ENCODE data around the gene CREBL2.
"Not testable (repeated sequence)": the region's sequence is repeated elsewhere in the genome, so short reads cannot be mapped to it uniquely, and the experiment has no call there.

CREBL2 gene

DNA sequence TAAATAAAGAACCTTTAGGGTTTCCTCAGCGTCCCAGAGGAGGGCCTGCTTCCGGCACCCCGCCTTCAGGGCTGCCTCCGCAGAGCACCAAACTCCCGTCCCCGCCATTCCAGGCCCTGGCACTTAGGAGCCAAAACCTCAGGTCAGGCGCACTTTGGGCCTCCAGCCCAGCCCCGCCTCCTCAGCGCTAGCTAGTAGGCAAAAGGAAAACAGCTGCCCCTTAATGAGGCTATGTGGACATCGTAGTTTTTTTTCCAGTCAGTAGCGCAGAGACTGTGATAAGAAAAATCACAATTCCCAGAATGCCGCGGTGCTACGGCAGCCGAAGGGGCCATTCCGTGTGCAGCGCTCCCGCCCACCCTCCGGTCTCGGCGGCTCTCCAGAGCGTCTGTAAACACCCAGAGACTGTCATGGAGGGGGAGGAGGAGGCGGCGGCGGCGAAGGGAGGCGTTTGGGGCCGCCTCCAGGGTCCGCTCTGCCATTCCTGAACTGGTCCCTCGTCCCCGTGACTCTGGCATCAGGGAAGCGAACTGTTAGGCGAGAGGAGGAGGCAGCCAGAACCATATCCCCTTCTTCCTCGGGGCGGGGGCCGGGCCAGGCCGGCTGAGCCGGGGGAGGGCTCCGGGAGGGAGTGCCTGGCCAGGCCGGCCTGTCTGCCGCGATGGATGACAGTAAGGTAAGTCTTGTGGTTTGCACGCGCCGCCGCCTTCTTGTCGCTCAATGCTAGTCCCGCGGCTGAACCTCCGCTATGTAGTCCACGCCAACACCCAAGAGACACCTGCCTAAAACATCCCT is at the start of gene CREBL2:
CREBL2 (plus strand) TSS at position 365 of the 795 bp plus-strand sequence; CDS start at position 662, 297 bp downstream.
- peak; percentile 89 to 91 for DNase-seq

DNA sequence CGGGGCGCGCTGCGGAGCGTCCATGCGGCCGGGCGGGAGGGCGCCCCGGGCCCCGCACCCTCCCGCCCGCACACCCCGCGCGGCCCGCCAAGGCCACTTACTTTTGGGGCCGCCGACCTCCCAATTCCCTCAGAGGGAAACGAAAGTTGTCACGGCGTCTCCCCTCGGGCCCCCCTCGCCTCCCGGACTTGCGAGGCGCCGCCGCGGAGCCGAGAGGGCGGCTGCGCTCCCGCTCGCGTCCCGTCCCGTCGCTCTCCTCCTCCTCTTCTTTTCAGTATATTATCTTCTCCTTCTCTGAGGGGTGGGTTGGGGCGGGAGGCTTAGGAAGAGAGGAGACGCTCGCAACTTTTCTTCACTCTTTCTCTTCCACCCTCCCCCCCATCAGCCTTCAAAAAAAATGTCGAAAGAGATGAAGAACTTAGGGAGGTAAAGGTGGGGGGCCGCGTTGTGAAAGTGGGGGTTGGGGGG is 49.6 kb upstream of the CREBL2 start:
- peak; percentile 48 to 59 for DNase-seq

DNA sequence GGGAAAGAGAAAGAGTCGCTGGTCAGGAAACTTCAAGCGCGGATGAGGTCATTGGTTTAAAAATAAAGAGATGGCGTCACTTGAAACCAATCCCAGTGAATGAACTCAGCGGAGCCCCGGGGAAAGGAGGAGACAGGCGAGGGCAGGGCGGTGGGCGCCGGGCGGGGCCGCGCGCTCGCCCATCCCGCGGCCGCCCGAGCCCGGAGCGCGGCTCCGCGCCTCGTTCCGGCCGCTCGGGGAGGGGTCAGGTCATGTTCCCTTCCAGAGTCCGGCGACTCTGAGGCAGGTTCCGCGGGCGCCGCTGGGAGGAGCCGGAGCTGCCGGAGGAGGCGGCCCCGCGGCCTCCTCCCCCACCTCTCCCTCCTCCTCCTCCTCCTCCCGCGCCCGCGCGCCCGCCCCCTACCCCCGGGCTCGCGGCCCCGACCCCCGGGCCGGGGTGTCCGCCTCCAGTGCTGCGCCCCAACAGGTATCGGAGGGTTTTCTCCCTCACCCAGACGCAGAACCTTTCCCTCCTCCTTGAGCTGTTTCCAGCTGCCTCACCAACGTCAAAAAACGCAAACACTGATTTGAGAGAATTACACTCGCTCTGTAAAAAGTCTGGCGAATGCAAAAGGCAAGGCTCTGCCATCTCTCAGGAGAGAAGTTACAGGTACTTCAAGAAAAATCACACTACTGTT is 49.0 kb upstream of the CREBL2 start, which contains the start of gene DUSP16:
DUSP16 (minus strand) TSS at position 279 of the 677 bp plus-strand sequence. CDS start 41,765 bp downstream, outside the sequence.
- DNase-seq, result peak; percentile 78 to 86

DNA sequence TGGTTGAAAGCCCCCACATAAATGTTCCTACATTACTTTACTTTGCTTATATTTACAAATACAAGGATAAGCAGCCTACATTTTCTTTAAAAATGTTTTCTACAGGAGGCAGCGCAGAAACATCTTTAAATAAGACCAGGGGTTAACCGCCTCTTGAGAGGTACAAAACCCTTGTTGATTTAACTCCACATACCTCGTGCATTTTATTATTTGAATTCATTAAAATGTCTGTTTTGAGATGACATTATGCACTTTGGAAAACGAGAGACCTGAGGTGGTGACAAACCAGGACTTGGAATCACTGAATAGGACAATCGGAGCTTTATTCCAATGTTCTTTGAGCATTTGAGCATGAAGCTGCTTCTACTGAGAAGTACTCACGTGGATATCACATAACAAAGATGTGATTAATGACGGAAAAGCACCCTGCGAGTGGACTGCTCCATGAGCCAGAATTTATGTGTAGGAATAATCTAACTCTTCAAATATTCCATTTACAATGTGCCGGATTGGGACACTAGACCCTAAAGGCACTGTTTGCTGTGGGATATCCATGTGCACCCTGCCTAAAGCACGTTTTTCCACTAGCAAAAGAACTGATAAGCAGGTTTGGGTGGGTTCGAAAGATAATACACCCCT is 48.3 kb upstream of the CREBL2 start:
- DNase-seq, result no peak

- no peak for DNase-seq
Observed at GRCh38 chr12:12564911-12565310, 46.8 kb upstream of the CREBL2 start.

- not testable (repeated sequence) for DNase-seq
Observed at GRCh38 chr12:12565971-12566370, 45.7 kb upstream of the CREBL2 start.

- DNase-seq, result no peak
Observed at GRCh38 chr12:12572659-12573058, 39.0 kb upstream of the CREBL2 start.

DNA sequence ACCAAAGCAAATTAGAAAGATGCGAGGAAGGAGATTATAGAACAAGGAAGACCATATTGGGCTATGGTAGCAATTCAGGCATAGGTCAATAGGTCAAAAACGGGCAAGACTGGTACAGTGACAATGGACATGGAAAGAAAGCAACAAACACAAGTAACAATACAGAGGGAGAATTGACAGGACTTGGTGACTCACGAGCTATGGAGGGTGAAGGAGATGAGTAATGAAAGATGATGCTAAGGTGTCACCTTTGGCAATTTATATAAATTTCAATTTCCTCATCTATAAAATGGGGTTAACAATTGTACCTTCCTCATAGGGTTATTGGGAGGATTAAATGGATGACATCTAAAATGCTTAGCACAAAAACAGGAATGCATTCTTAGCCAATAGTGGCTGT is 33.9 kb upstream of the CREBL2 start:
- DNase-seq, result no peak

DNA sequence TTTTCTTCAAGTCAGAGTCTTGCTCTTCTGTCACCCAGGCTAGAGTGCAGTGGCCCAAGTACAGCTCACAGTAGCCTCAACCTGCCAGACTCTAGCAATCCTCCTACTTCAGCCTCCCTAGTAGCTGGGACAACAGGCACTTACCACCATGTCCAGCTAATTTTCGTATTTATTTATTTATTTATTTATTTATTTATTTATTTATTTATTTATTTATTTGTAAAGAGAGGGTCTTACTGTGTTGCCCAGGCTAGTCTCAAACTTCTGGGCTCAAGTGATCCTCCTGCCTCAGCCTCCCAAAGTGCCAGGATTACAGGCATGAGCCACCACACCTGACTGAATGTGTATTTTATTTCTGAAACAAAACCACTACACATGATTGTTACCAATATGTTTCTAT is 31.0 kb upstream of the CREBL2 start:
- DNase-seq, result not testable (repeated sequence)

- DNase-seq, result peak; percentile 38 to 39
Observed at GRCh38 chr12:12582193-12582881, 29.3 kb upstream of the CREBL2 start.

GRCh38 chr12:12582895-12583303 is 28.8 kb upstream of the CREBL2 start:
- DNase-seq, result peak; percentile 49 to 66

DNA sequence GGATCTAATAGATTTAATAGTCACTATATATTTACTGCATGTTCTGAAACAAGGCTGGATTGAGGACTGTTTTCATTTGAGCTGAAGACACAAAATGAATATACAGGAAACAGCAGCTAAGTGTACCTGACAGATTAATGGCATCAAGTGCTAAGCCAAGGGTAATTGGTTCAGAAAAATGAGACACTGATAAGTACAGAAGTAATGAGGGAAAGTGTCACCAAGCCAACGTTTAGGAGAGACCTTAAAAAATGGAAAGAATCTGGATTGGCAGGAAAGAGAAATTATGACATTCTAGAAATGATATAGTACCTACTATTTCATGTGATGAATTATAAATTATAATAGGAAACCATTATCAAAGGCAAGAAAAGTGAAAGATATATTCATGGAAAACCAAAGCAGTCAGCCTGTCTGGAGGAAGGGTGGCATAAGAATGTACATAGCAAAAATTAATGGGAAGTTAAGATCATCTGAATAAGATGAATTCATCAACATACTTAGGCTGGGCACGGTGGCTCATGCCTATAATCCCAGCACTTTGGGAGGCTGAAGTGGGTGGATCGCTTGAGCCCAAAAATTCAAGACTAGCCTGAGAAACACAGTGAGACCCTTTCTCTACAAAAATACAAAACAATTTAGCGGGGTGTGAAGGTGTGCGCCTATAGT is 28.0 kb upstream of the CREBL2 start:
- no peak for DNase-seq

GRCh38 chr12:12585115-12585863 is 26.4 kb upstream of the CREBL2 start:
- no peak for DNase-seq

DNA sequence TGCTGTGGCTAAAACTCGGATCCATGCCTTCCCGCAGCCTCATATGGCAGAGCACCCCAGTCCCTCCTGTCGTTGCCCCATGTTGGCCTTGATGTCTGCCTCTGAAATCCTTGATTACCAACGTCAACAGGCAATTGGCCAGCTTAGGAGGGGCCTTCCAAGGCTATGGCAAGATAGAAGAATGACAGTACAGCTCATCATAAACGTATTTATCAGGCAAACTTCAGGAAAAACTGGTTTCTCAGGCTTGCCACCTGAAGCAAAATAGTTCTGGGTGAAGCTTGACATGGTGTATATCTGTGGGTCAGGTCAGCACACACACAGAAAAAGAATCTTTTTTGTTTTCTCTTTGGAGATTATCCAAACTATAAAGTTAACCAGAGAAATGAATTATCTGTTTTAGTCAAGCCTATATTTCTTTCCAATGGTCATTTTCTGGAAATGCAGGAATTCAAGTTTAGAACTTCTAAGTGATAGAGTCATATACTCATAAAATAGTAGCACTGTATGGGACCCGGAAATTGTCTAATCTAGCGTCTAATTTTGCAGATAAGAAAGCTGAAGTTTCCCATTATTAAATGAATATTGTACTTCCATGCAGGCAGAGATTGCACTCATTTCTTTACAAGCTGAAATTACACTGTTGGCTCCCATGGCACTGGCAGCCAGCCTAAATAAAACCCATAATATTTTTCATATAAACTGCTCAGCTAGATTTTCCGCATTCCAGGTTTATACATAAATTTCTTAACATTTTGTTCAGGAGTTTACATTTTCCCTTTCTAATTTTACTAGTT is 24.6 kb upstream of the CREBL2 start:
- no peak for DNase-seq

GRCh38 chr12:12587878-12588277 is 23.8 kb upstream of the CREBL2 start:
- DNase-seq, result no peak

DNA sequence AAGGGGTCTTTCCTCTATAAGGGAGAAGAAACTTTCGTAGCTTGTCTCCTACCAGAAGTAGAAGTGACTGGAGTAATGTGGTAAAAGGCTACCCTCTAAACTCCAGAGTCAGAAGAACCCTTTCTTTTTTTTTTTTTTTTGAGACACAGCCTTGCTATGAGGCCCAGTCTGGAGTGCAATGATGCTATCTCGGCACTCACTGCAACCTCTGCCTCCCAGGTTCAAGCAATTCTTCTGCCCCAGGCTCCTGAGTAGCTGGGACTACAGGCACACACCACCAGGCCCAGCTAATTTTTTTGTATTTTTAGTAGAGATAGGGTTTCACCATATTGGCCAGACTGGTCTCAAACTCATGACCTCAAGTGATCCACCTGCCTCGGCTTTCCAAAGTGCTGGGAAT is 23.2 kb upstream of the CREBL2 start:
- DNase-seq, result not testable (repeated sequence)

DNA sequence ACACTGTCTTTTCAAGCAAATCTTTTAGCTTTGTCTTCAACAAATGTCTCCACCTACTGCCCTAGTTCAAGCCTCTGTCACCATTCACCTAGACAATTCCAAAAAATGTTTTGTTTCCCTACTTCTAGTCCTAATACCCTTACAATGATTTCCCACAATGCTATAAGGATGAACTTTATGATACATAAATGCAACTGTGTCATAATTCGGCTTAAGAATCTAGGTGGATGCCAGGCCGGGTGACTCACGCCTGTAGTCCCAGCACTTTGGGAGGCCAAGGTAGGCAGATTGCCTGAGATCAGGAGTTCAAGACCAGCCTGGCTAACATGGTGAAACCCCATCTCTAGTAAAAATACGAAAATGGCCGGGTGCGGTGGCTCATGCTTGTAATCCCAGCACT is 20.7 kb upstream of the CREBL2 start:
- DNase-seq, result no peak

GRCh38 chr12:12592930-12593329 is 18.7 kb upstream of the CREBL2 start:
- DNase-seq, result no peak

- not testable (repeated sequence) for DNase-seq
Observed at GRCh38 chr12:12595929-12596328, 15.7 kb upstream of the CREBL2 start.

DNA sequence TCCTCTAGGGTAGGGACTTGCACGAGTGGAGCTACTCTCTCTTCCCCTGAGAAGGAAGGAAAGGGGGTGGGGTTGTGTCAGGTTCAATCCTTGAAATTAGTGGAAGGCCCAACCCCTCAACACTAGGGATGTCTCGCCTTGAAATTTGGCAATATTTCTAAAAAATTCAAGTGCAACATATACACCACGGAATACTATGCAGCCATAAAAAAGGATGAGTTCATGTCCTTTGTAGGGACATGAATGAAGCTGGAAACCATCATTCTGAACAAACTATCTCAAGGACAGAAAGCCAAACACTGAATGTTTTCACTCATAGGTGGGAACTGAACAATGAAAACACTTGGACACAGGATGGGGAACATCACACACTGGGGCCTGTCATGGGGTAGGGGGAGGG is 15.1 kb upstream of the CREBL2 start:
- DNase-seq, result not testable (repeated sequence)

DNA sequence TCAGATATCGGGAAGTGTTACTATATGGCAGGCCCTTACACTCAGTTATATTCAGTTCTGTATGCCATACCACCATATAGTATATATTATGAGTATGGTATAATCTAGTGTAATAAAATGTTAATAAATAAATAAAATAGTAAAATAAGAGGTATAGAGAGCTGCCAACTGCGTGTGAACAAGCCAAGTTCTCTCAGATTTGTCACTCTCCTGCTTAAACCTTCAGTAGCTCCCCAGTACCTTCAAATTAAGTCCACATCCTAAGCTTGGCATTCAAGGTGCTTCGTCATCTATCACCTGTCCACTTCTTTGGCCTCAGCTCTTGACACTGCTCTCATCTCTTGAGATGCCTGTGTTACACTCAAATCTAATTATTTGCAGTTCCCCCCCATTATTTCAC is 12.8 kb upstream of the CREBL2 start:
- no peak for DNase-seq

All from activated T-cell treated with anti-CD3 and anti-CD28 coated beads, Interleukin-2, amount 50 U/mL, for 48 hours (primary cell).